ENCODE measurements around the gene DTD1. TPM values are rescaled to one million over a fixed set of nuclear protein-coding genes. Genes with fewer than 3 reads are reported as not detected.

DTD1 gene
- total RNA-seq, 1 donor from 2014 or later = 35.5 TPM

GRCh38 chr20:18702736-18703135 lies 114.9 kb downstream of the DTD1 start:
- DNase-seq (ENCODE audit: low read depth in 2 of 2) = no peak

GRCh38 chr20:18705490-18705889 lies 117.6 kb downstream of the DTD1 start:
- DNase-seq (ENCODE audit: low read depth in 2 of 2) = peak in 1 of 2 donors; percentile 42

GRCh38 chr20:18705910-18706309 lies 118.1 kb downstream of the DTD1 start:
- DNase-seq (ENCODE audit: low read depth in 2 of 2) = peak; percentile 6 to 44

GRCh38 chr20:18712131-18712530 lies 124.3 kb downstream of the DTD1 start:
- DNase-seq (ENCODE audit: low read depth in 2 of 2) = no peak

- DNase-seq (ENCODE audit: low read depth in 2 of 2) = no peak
Measured at GRCh38 chr20:18712882-18713281, 125.0 kb downstream of the DTD1 start.

GRCh38 chr20:18715564-18715963 lies 127.7 kb downstream of the DTD1 start:
- no peak for DNase-seq (ENCODE audit: low read depth in 2 of 2)

- no peak for DNase-seq (ENCODE audit: low read depth in 2 of 2)
Measured at GRCh38 chr20:18717062-18717461, 129.2 kb downstream of the DTD1 start.

- no peak for DNase-seq (ENCODE audit: low read depth in 2 of 2)
Measured at GRCh38 chr20:18718129-18718528, 130.3 kb downstream of the DTD1 start.

- no peak for DNase-seq (ENCODE audit: low read depth in 2 of 2)
Measured at GRCh38 chr20:18719426-18719825, 131.6 kb downstream of the DTD1 start.

GRCh38 chr20:18721551-18722115 lies 133.8 kb downstream of the DTD1 start:
- DNase-seq (ENCODE audit: low read depth in 2 of 2) = no peak

- DNase-seq (ENCODE audit: low read depth in 2 of 2) = no peak
Measured at GRCh38 chr20:18722371-18722770, 134.5 kb downstream of the DTD1 start.

- no peak for DNase-seq (ENCODE audit: low read depth in 2 of 2)
Measured at GRCh38 chr20:18724077-18724476, 136.2 kb downstream of the DTD1 start.

GRCh38 chr20:18724788-18725464 lies 137.1 kb downstream of the DTD1 start:
- DNase-seq (ENCODE audit: low read depth in 2 of 2) = no peak

- no peak for DNase-seq (ENCODE audit: low read depth in 2 of 2)
Measured at GRCh38 chr20:18727032-18727508, 139.2 kb downstream of the DTD1 start.

- no peak for DNase-seq (ENCODE audit: low read depth in 2 of 2)
Measured at GRCh38 chr20:18728165-18728869, 140.5 kb downstream of the DTD1 start.

- DNase-seq (ENCODE audit: low read depth in 2 of 2) = no peak
Measured at GRCh38 chr20:18728870-18729224, 141.0 kb downstream of the DTD1 start.

GRCh38 chr20:18729231-18729825 lies 141.5 kb downstream of the DTD1 start:
- no peak for DNase-seq (ENCODE audit: low read depth in 2 of 2)

GRCh38 chr20:18731940-18732339 lies 144.1 kb downstream of the DTD1 start:
- no peak for DNase-seq (ENCODE audit: low read depth in 2 of 2)

GRCh38 chr20:18734525-18735189 lies 146.8 kb downstream of the DTD1 start:
- no peak for DNase-seq (ENCODE audit: low read depth in 2 of 2)

GRCh38 chr20:18737140-18737539 lies 149.3 kb downstream of the DTD1 start:
- no peak for DNase-seq (ENCODE audit: low read depth in 2 of 2)

GRCh38 chr20:18738055-18738454 lies 150.2 kb downstream of the DTD1 start:
- DNase-seq (ENCODE audit: low read depth in 2 of 2) = no peak

GRCh38 chr20:18738888-18739287 lies 151.0 kb downstream of the DTD1 start:
- DNase-seq (ENCODE audit: low read depth in 2 of 2) = no peak

All from lung microvascular endothelial cell (primary cell).